Muscle layer of duodenum (tissue), 2 donors: ENCODE results near the gene EVC2.
"Not testable (repeated sequence)": the region's sequence is repeated elsewhere in the genome, so short reads cannot be mapped to it uniquely, and the experiment has no call there.

Experiments used
- H3K27ac ChIP-seq: one replicate; pipeline ENCODE4 v1.7.0; 2013; ENCODE audit warnings: mild to moderate bottlenecking, low read length
- H3K27me3 ChIP-seq: one replicate; pipeline ENCODE4 v1.7.0; 2013; ENCODE audit warnings: low read depth, mild to moderate bottlenecking, control low read depth, low read length
- H3K36me3 ChIP-seq, 2 donors: one replicate each; pipeline ENCODE4 v1.7.0; 2013; ENCODE audit warnings: low read length in 2 of 2, control low read depth in 1 of 2, mild to moderate bottlenecking in 1 of 2; ENCODE audit not compliant: insufficient read depth in 2 of 2, control insufficient read depth in 1 of 2
- H3K4me1 ChIP-seq, 2 donors: one replicate each; pipeline ENCODE4 v1.7.0; 2013; ENCODE audit warnings: low read length in 2 of 2, mild to moderate bottlenecking in 2 of 2, control low read depth in 1 of 2, moderate library complexity in 1 of 2; ENCODE audit not compliant: insufficient read depth in 2 of 2, control insufficient read depth in 1 of 2
- H3K4me3 ChIP-seq, 2 donors: one replicate each; pipeline ENCODE4 v1.7.0; 2013; ENCODE audit warnings: low read length in 2 of 2, low read depth in 1 of 2, mild to moderate bottlenecking in 1 of 2
- H3K9me3 ChIP-seq, 2 donors: one replicate each; pipeline ENCODE4 v1.7.0; 2013; ENCODE audit warnings: low read length in 2 of 2, control low read depth in 1 of 2, mild to moderate bottlenecking in 1 of 2; ENCODE audit not compliant: control insufficient read depth in 1 of 2
- donor health status: healthy.

Gene EVC2

GRCh38 chr4:5618051-5618960 is 90.1 kb downstream of the EVC2 start:
- peaks cover 19 to 54% of the 10 kb centered on the region in 2 donors for H3K36me3 ChIP-seq

DNA sequence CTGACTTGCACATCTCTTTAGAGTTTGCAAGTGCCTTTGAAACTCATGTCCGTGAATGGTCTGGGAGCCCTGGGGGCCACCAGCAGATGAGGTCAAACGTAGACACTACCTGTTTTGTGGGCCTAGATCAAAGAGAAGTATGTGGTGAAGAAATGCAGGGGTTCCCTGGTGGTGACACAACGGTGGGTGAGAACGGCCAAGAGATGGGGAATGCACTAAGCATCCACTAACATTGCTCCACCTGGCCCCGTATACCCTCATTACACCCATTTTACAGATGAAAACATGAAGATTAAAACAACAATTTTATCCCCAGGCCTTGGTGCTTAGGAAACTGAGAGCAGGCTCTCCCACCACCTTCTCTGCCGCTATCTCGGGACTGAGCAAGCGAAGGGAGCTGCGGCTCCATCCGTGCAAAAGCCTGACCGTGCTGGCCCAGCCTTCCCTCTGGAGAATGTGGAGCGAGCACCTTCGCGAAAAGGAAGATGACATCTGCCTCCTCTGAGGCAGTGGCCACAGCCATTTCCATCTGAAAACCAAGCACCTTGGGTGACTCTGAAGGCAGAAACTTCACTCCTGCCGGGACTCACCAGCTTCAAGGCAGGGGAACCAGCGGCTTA is 91.9 kb downstream of the EVC2 start:
- Histone ChIP-seq H3K4me1 (no peaks in the 10 kb centered on the region), H3K4me3 (no peak overlapping the region), H3K27ac (no peak overlapping the region), H3K36me3 (peaks cover 12 to 44% of the 10 kb centered on the region in 2 donors), H3K9me3 (no peaks in the 10 kb centered on the region), H3K27me3 (no peaks in the 10 kb centered on the region)

More at GRCh38 chr4:5618051-5618960, 90.1 kb downstream of the EVC2 start:
- H3K27ac ChIP-seq = no peak overlapping the region
- H3K27me3 ChIP-seq = no peaks in the 10 kb centered on the region
- no peaks in the 10 kb centered on the region for H3K4me1 ChIP-seq
- H3K9me3 ChIP-seq = no peaks in the 10 kb centered on the region
- H3K4me3 ChIP-seq = no peak overlapping the region

DNA sequence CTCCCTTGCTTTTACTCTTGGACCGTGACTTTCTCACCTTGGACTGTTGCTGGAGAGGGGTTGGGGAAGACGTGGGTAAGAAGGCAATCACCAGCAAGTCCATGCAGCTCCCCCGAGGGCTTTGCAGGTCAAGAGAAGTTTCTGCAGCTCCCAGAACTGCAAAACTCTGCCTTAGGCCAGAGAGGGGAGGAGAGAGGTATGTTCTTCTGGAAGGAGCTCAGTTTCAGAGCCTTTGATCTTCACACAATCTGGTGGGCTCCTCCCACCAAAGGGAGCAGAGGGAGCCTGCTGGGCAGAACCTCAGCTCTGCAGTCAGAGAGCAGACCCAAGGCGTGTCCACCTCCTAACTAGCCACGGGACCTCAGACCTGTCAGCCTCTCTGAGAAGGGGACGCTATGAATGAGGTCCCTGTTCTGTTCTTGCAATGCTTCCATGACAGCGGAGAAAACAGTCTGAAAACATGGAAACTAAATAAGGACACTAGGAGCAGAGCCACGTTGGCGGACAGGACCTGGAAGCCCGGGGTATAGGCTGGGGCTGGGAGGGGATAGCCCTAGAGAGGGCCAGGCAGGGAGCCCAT is 92.8 kb downstream of the EVC2 start:
- Histone ChIP-seq H3K27ac (no peak overlapping the region), H3K9me3 (no peaks in the 10 kb centered on the region), H3K36me3 (peaks cover 12 to 47% of the 10 kb centered on the region in 2 donors), H3K4me1 (no peaks in the 10 kb centered on the region), H3K4me3 (no peak overlapping the region), H3K27me3 (no peaks in the 10 kb centered on the region)

DNA sequence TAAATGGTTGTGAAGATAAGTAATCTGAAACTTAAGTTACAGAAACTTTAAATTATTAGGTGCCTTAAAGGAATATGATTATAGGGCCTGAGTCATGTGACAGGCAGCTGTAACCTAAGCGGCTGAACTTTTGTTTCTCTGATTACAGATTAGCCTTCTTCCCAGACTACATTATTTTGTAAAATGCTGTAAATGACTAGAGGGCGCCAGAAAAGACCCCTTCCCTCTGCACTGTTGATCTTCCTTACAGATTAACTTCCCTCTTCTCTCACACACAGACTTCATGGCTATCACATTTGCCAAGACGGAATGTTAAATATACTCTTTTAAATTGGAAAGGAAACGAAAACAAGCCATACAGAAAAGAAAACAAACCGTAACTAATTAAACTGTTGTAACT is 96.6 kb downstream of the EVC2 start:
- Histone ChIP-seq H3K36me3 (peaks cover 0 to 43% of the 10 kb centered on the region in 2 donors), H3K4me1 (no peaks in the 10 kb centered on the region), H3K27me3 (no peaks in the 10 kb centered on the region), H3K27ac (no peak overlapping the region), H3K4me3 (no peak overlapping the region), H3K9me3 (no peaks in the 10 kb centered on the region)

- Histone ChIP-seq H3K4me1 (no peaks in the 10 kb centered on the region), H3K36me3 (peaks cover 0 to 28% of the 10 kb centered on the region in 2 donors), H3K4me3 (no peak overlapping the region), H3K27me3 (no peaks in the 10 kb centered on the region), H3K9me3 (no peaks in the 10 kb centered on the region), H3K27ac (no peak overlapping the region)
Measured at GRCh38 chr4:5609306-5610007, 98.9 kb downstream of the EVC2 start.

GRCh38 chr4:5593828-5594227 is 114.5 kb downstream of the EVC2 start:
- not testable (repeated sequence) for H3K4me1 ChIP-seq, H3K9me3 ChIP-seq
- H3K36me3 ChIP-seq = peaks cover 0 to 18% of the 10 kb centered on the region in 2 donors

GRCh38 chr4:5592272-5592671 is 116.1 kb downstream of the EVC2 start:
- H3K4me3 ChIP-seq = no peak overlapping the region
- no peak overlapping the region for H3K27ac ChIP-seq
- peaks cover 0 to 18% of the 10 kb centered on the region in 2 donors for H3K36me3 ChIP-seq
- peaks cover 0 to 2% of the 10 kb centered on the region in 2 donors for H3K9me3 ChIP-seq
- H3K4me1 ChIP-seq = no peaks in the 10 kb centered on the region
- H3K27me3 ChIP-seq = no peaks in the 10 kb centered on the region

More at GRCh38 chr4:5593828-5594227, 114.5 kb downstream of the EVC2 start:
- not testable (repeated sequence) for H3K27ac ChIP-seq, H3K27me3 ChIP-seq, H3K4me3 ChIP-seq

DNA sequence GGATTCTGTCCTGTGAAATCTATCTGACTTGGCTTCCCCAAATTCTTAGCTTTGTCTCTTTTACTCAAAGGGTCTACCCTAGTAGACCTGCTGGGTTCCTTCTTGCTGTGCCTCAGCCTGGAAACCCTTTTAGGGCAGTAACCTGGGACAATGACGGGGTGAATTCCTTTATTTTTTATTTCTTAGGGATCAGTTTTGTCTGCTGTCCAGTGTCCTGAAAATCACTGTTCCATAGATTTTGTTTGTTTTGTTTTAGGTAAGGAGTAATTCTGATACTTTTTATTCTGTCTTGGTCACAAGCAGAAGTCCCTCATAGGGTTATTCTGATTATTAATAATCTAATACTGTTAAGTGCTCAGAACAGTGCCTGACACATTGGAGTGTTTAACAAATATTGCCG is 118.9 kb downstream of the EVC2 start:
- Histone ChIP-seq H3K4me1 (no peaks in the 10 kb centered on the region), H3K36me3 (peaks cover 0 to 26% of the 10 kb centered on the region in 2 donors), H3K27ac (no peak overlapping the region), H3K27me3 (no peaks in the 10 kb centered on the region), H3K9me3 (peaks cover 0 to 2% of the 10 kb centered on the region in 2 donors), H3K4me3 (no peak overlapping the region)

GRCh38 chr4:5588046-5588445 is 120.3 kb downstream of the EVC2 start:
- H3K4me3 ChIP-seq = no peak overlapping the region
- H3K36me3 ChIP-seq = peaks cover 0 to 27% of the 10 kb centered on the region in 2 donors
- H3K27me3 ChIP-seq = no peaks in the 10 kb centered on the region
- peaks cover 0 to 2% of the 10 kb centered on the region in 2 donors for H3K9me3 ChIP-seq
- no peak overlapping the region for H3K27ac ChIP-seq
- no peaks in the 10 kb centered on the region for H3K4me1 ChIP-seq

- H3K36me3 ChIP-seq = peaks cover 9 to 29% of the 10 kb centered on the region in 2 donors
- no peaks in the 10 kb centered on the region for H3K4me1 ChIP-seq
- no peaks in the 10 kb centered on the region for H3K9me3 ChIP-seq
- H3K4me3 ChIP-seq = no peak overlapping the region
- no peak overlapping the region for H3K27ac ChIP-seq
- no peaks in the 10 kb centered on the region for H3K27me3 ChIP-seq
Measured at GRCh38 chr4:5575941-5576340, 132.4 kb downstream of the EVC2 start.

GRCh38 chr4:5574386-5574785 is 134.0 kb downstream of the EVC2 start:
- Histone ChIP-seq H3K27me3 (no peaks in the 10 kb centered on the region), H3K9me3 (no peaks in the 10 kb centered on the region), H3K36me3 (peaks cover 9 to 27% of the 10 kb centered on the region in 2 donors), H3K27ac (no peak overlapping the region), H3K4me3 (no peak overlapping the region), H3K4me1 (no peaks in the 10 kb centered on the region)
